Activated T-cell treated with anti-CD3 and anti-CD28 coated beads for 48 hours (primary cell): ENCODE results near the gene CLOCK.
A peak's percentile ranks its signal among the peaks of the same experiment; 100 is the strongest.
"Not testable (repeated sequence)": the region's sequence is repeated elsewhere in the genome, so short reads cannot be mapped to it uniquely, and the experiment has no call there.

Experiments used
- DNase-seq: peaks from one replicate; pipeline ENCODE4 v3.0.0-alpha.2; 2020; ENCODE audit warnings: low read depth

Gene CLOCK

GRCh38 chr4:55546756-55547465, at the start of gene CLOCK:
Gene CLOCK, minus strand, starts transcription at chr4:55546909. Its CDS starts 64,124 bp downstream, at chr4:55482785.
- DNase-seq: peak; percentile 78

- DNase-seq: no peak
Measured at GRCh38 chr4:55592014-55592413, 45.3 kb upstream of the CLOCK start, which contains the start of gene PDCL2. Gene PDCL2, minus strand, starts transcription at chr4:55592245. Its CDS starts 136 bp downstream, at chr4:55592109.

GRCh38 chr4:55588160-55588559, 41.5 kb upstream of the CLOCK start:
- no peak for DNase-seq

- DNase-seq: not testable (repeated sequence)
Measured at GRCh38 chr4:55582773-55583172, 36.1 kb upstream of the CLOCK start.

- DNase-seq: no peak
Measured at GRCh38 chr4:55578341-55579010, 31.8 kb upstream of the CLOCK start.

- no peak for DNase-seq
Measured at GRCh38 chr4:55575513-55575912, 28.8 kb upstream of the CLOCK start.

- no peak for DNase-seq
Measured at GRCh38 chr4:55574252-55574651, 27.5 kb upstream of the CLOCK start.

- no peak for DNase-seq
Measured at GRCh38 chr4:55571806-55572205, 25.1 kb upstream of the CLOCK start.

- no peak for DNase-seq
Measured at GRCh38 chr4:55568905-55569504, 22.3 kb upstream of the CLOCK start.

GRCh38 chr4:55561889-55562288, 15.2 kb upstream of the CLOCK start:
- no peak for DNase-seq

- no peak for DNase-seq
Measured at GRCh38 chr4:55560096-55560495, 13.4 kb upstream of the CLOCK start.

- no peak for DNase-seq
Measured at GRCh38 chr4:55554453-55555030, 7.8 kb upstream of the CLOCK start.

GRCh38 chr4:55553441-55554201, 6.9 kb upstream of the CLOCK start:
- no peak for DNase-seq

- DNase-seq: not testable (repeated sequence)
Measured at GRCh38 chr4:55551964-55552363, 5.3 kb upstream of the CLOCK start.

GRCh38 chr4:55549888-55550287, 3.2 kb upstream of the CLOCK start:
- DNase-seq: no peak

- no peak for DNase-seq
Measured at GRCh38 chr4:55547918-55548317, 1.2 kb upstream of the CLOCK start.

- no peak for DNase-seq
Measured at GRCh38 chr4:55547466-55547770, 709 bp upstream of the CLOCK start.

- no peak for DNase-seq
Measured at GRCh38 chr4:55546506-55546755, 278 bp downstream of the CLOCK start.

GRCh38 chr4:55545641-55546505, 836 bp downstream of the CLOCK start:
- peak; percentile 57 for DNase-seq

- no peak for DNase-seq
Measured at GRCh38 chr4:55545151-55545550, 1.6 kb downstream of the CLOCK start.

GRCh38 chr4:55543858-55544257, 2.9 kb downstream of the CLOCK start:
- DNase-seq: no peak

- no peak for DNase-seq
Measured at GRCh38 chr4:55540271-55540670, 6.4 kb downstream of the CLOCK start.
